EH (cell line): ENCODE data around the gene RNLS.

Experiments
- DNase-seq: peaks from one replicate; pipeline ENCODE4 v3.0.0-alpha.2; 2015; ENCODE audit warnings: low read depth

Gene RNLS

GRCh38 chr10:88551246-88551645 lies 31.9 kb downstream of the RNLS start:
- no peak for DNase-seq

- DNase-seq, result no peak
Observed at GRCh38 chr10:88546497-88546896, 36.6 kb downstream of the RNLS start.

GRCh38 chr10:88545359-88545758 lies 37.8 kb downstream of the RNLS start:
- DNase-seq, result no peak

GRCh38 chr10:88544140-88544870 lies 38.8 kb downstream of the RNLS start:
- no peak for DNase-seq

GRCh38 chr10:88542522-88542921 lies 40.6 kb downstream of the RNLS start:
- DNase-seq, result no peak

GRCh38 chr10:88541116-88541626 lies 41.9 kb downstream of the RNLS start:
- peak; percentile 38 for DNase-seq

GRCh38 chr10:88540351-88540750 lies 42.8 kb downstream of the RNLS start:
- peak; percentile 21 for DNase-seq

- peak; percentile 90 for DNase-seq
Observed at GRCh38 chr10:88538048-88538447, 45.1 kb downstream of the RNLS start.

GRCh38 chr10:88537322-88537721 lies 45.8 kb downstream of the RNLS start:
- DNase-seq, result no peak

- DNase-seq, result no peak
Observed at GRCh38 chr10:88536437-88536836, 46.7 kb downstream of the RNLS start.

GRCh38 chr10:88534072-88534665 lies 48.9 kb downstream of the RNLS start:
- DNase-seq, result no peak

- no peak for DNase-seq
Observed at GRCh38 chr10:88531392-88532052, 51.6 kb downstream of the RNLS start.

GRCh38 chr10:88530629-88531391 lies 52.3 kb downstream of the RNLS start:
- DNase-seq, result no peak

- DNase-seq, result no peak
Observed at GRCh38 chr10:88530093-88530492, 53.0 kb downstream of the RNLS start.

GRCh38 chr10:88528806-88529570 lies 54.1 kb downstream of the RNLS start:
- DNase-seq, result peak; percentile 49

- peak; percentile 79 for DNase-seq
Observed at GRCh38 chr10:88528201-88528600, 54.9 kb downstream of the RNLS start.

GRCh38 chr10:88527245-88527644 lies 55.9 kb downstream of the RNLS start:
- no peak for DNase-seq

- DNase-seq, result peak; percentile 26
Observed at GRCh38 chr10:88526501-88527105, 56.5 kb downstream of the RNLS start.

GRCh38 chr10:88525371-88526069 lies 57.6 kb downstream of the RNLS start:
- peak; percentile 68 for DNase-seq

GRCh38 chr10:88523739-88524400 lies 59.2 kb downstream of the RNLS start:
- DNase-seq, result no peak
